Fibroblast of lung (primary cell): ENCODE results near the gene CCDC51.

Experiments used
- CTCF ChIP-seq, 2 donors: IDR thresholded peaks in 1 of 2; conservative IDR thresholded peaks in 1 of 2; 1 replicate in 1 of 2; 2 replicates in 1 of 2; pipeline ENCODE4 v1.5.1; 2011 to 2012; ENCODE audit warnings: low read length in 2 of 2, control low read depth in 1 of 2, inconsistent platforms in 1 of 2, low read depth in 1 of 2, mild to moderate bottlenecking in 1 of 2
- EZH2 ChIP-seq: IDR thresholded peaks from 2 replicates; pipeline ENCODE4 v1.5.1; 2012; ENCODE audit warnings: low read length, control low read depth, mild to moderate bottlenecking; ENCODE audit errors: missing control alignments

- TF ChIP-seq CTCF (conservative IDR thresholded peaks at IDR 0.05 in 1 of 2, IDR thresholded peaks at IDR 0.05 in 1 of 2; ENCODE audit: low read depth in 1 of 2, low read length in 2 of 2) (no peak), EZH2 (no peak)
Measured at GRCh38 chr3:48446425-48447193, 6.7 kb upstream of the CCDC51 start, which contains the start of gene ATRIP.
